Medulla oblongata (tissue), 1 donor: ENCODE data around the gene H6PD.
"Not testable (repeated sequence)": the region's sequence is repeated elsewhere in the genome, so short reads cannot be mapped to it uniquely, and the experiment has no call there.

Experiments used
- DNase-seq: peaks from one replicate; pipeline ENCODE4 v3.0.0-alpha.2; 2015; ENCODE audit errors: extremely low spot score

Gene H6PD

GRCh38 chr1:9296850-9297249 is 62.3 kb downstream of the H6PD start:
- DNase-seq, result no peak

GRCh38 chr1:9297831-9298230 is 63.3 kb downstream of the H6PD start:
- no peak for DNase-seq

DNA sequence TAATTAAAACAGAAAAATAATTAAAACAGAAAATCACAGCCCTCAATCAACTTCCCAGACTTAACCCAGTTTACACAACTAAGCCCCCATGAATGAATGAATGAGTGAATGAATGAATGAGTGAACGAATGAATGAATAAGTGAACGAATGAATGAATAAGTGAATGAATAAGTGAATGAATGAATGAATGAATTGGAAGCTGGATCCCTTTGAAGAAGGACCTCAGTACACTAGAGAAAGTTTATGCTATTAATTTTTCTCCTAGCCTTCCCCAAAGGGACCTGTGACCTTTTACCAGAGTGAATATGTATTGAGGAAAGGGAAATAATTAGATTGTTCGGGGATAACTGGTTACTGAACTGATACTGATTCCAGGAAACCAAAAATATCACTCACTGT is 63.7 kb downstream of the H6PD start:
- DNase-seq, result no peak

- DNase-seq, result not testable (repeated sequence)
These were observed 65.3 kb downstream of the H6PD start for GRCh38 chr1:9299571-9300541.

GRCh38 chr1:9300573-9300972 is 66.0 kb downstream of the H6PD start:
- DNase-seq, result no peak

GRCh38 chr1:9302745-9303524 is 68.4 kb downstream of the H6PD start:
- DNase-seq, result no peak

- DNase-seq, result no peak
These were observed 69.3 kb downstream of the H6PD start for GRCh38 chr1:9303916-9304315.

GRCh38 chr1:9305216-9305615 is 70.6 kb downstream of the H6PD start:
- no peak for DNase-seq

DNA sequence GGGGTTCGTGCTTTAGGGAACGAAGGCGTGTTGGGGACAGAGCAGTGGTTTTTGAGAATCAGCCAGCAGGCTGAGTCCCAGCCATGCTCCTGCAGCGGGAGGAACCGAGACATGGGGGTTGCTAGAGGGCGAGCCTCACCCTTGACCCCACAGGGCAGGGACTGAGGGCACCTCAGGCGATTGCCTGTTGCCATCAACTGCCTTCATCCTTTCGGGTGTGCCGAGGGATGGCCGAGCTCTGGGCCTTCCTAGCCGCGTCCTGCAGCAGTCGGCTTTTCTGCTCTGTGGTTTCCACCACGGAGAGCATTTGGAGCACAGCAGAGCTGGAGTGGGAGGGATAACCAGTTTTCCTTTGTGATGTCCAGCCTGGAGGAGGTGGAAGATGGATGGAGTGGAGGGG is 71.4 kb downstream of the H6PD start:
- no peak for DNase-seq

GRCh38 chr1:9307303-9307702 is 72.7 kb downstream of the H6PD start:
- DNase-seq, result no peak

GRCh38 chr1:9308236-9308785 is 73.7 kb downstream of the H6PD start:
- DNase-seq, result no peak

DNA sequence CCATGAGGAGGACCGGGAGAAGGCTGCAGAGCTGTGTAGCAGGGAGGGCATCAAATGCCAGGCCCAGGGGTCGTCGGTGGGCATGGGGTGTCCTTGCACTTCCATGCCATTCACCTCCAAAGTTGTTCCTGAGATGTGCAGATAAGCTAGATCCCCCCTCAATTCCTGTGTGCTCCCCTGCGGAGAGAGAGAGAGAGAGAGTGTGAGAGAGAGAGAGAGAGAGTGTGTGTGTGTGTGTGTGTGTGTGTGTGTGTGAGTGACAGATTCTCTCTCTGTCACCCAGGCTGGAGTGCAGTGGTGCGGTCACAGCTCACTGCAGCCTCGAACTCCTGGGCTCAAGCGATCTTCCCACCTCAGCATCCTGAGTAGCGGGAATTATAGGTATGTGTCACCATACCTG is 74.5 kb downstream of the H6PD start:
- DNase-seq, result no peak

DNA sequence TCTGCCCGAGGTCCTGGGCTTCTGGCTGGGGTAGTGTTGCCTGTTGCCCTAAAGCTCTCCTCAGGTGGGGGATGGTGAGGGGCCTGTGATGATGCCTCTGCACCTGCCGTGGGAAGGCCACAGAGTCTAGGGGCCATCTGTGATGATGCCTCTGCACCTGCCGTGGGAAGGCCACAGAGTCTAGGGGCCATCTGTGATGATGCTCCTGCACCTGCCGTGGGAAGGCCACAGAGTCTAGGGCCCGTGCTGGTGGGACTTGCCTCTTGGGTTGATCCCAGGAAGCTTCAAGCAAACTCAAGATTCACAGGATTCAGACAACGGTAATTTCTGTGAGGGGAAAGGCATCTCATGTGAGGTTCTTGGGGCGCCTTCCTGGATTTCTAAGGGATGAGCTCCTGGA is 75.4 kb downstream of the H6PD start:
- no peak for DNase-seq

- DNase-seq, result peak; percentile 75
These were observed 76.5 kb downstream of the H6PD start for GRCh38 chr1:9311029-9311428.

GRCh38 chr1:9311479-9311878 is 76.9 kb downstream of the H6PD start:
- no peak for DNase-seq

DNA sequence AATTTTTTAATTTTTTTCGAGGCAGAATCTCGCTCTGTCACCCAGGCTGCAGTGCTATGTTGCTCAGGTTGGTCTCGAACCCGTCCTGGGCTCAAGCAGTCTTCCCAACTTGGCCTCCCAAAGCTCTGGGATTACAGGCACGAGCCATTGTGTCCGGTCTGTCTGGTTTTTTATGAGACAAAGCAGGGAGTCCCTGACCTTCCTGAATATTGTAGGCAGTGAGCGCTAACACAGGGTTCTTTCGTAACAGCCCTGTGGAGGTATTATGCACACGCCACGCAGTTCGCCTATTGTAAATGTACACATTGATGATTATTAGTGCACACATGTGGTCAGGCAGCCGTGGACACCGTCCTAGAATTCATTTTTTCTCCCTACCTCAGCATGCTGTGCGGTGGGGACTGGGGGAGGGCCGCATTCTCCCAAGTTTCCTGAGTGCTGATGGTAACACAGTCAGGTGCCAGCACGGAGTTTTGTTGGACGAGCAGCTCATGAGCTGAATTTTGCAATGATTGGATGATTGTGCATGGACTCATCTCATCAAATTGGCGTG is 77.7 kb downstream of the H6PD start:
- no peak for DNase-seq

GRCh38 chr1:9313576-9313975 is 79.0 kb downstream of the H6PD start:
- no peak for DNase-seq

- DNase-seq, result no peak
These were observed 79.5 kb downstream of the H6PD start for GRCh38 chr1:9314111-9314510.

DNA sequence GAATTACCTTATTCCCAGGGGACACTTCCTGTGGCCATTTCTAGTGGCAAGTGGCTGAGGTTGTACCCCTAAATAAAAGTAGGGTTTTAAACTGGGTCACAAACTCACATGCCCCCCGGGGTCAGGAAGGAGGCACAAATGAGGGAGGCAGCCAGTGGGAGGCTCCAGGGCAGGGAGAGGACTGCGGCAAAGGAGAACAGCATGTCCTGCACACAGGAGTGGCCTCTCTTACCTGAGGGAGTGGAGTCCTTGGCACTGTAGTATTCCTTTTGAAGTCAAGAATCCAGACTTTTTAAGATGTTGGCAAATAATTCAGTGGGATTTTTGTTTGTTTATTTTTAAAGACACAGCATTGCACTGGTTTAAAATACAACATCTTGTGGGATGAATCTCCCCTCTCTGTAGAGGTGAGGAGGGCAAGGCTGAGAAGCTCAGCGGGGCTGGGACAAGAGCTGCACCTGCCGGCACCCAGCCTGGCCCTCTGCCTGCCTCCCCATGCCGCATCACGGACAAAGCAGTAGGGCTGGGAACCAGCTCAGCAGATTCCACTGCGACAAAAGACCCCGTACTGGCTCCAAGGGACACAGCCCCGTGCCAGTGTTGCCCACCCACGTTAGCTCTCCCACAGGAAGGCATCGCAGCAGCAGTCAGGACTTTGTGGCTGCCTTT is 80.3 kb downstream of the H6PD start:
- no peak for DNase-seq

DNA sequence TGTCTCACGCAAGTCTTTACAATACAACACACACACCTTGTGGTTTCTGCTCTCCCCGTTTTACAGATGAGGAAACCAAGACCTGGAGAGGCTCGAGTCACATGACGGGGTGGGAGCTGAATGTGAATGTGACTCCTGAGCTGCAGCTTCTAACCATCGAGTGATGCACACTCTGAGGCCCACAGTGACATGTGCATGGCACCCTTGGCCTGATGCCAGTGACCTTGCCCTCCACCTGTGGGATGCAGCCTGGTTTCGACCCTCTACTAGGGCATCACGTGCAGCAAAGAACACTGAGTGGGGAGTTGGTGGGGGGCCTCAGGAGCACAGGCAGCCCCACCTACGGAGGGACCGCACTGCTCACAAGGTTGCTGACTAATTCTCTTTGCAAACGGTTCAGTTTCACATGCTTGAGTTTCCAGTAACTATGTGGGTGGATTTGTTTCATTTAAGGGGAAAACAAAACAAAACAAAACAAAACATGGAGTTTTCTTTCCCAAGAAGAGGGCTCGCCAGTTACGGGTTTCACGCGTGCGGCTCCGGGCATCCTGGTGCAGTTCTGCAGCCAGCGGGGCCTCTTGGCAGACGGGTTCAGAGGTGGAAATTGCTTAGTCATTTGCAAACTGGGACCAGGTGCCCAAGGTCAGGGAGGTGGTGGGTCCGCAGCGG is 81.0 kb downstream of the H6PD start:
- no peak for DNase-seq

- no peak for DNase-seq
These were observed 81.5 kb downstream of the H6PD start for GRCh38 chr1:9316080-9316444.
